ENCODE measurements around the gene LRRC27. TPM values are rescaled to one million over a fixed set of nuclear protein-coding genes. Genes with fewer than 3 reads are reported as not detected.
A peak's percentile ranks its signal among the peaks of the same experiment; 100 is the strongest.

Gene LRRC27
- total RNA-seq, 1 donor from 2014 or later, result 3.3 TPM

DNA sequence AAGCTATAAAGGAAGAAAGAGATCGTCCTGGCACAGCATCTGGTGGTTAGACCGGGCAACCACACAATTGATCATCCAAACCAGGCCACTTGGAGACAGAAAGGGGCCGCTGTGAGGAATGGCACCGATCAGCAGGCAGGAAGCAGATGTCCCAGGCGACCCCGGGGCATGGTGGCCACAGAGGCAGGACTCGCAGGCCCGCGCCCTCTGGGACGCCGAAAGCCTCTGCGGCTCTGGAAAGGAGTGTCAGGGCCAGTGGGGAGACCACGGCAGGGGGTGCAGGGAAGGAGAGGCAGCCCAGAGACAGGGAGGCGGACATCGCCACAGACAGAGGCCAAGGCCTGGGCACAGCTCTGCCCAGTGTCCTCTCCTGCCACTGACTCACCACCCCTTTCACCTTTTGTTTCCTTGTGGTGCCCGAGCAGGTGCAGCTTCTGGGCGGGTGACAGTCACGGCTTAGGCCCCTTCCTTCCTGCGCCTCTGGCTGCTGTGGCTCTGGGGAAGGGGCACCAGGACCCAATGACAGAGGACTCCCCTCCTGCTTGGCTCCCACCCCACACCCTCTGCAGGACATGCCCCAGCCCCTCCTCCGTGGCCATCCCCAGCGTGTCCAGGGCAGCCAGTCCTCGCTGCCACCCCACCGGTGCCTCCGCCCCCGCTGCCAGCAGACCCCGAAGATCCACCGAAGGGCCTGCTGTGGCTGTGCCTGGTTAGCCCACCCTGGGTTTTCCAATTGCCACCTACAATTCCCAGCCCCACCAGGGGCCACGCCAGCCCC, 35.1 kb upstream of the LRRC27 start:
- Mint-ChIP-seq H3K9me3 (no peaks in the 10 kb centered on the region), H3K27me3 (no peaks in the 10 kb centered on the region), H3K36me3 (ENCODE audit: low read depth) (no peaks in the 10 kb centered on the region), H3K27ac (no peak overlapping the region), H3K4me1 (peaks cover 5% of the 10 kb centered on the region), H3K4me3 (no peak overlapping the region)
- no peak for DNase-seq
- intact Hi-C loops (cut with micrococcal nuclease), result no loop called here

DNA sequence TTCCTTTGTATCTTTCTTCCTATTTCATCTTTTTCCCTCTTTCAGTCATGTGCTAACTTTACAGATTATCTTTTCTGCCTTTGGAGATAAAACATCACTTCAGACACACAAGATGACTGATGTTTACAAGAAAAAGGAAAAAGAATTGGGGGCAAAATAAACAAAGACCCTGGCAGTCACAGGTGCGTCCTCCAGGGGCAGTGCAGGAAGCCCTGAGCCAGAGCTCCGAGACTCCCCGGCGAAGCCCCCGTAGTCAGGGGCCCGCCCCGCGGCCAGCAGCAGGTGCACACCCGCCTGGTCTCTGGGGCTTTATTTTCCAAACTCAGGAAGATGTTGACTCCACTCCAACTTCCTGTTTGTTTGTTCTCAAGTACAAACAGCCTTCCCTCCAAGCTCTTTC, 34.5 kb upstream of the LRRC27 start:
- no peaks in the 10 kb centered on the region for H3K36me3 Mint-ChIP-seq (ENCODE audit: low read depth)
- no peaks in the 10 kb centered on the region for H3K27me3 Mint-ChIP-seq
- peaks cover 5% of the 10 kb centered on the region for H3K4me1 Mint-ChIP-seq
- intact Hi-C loops (cut with micrococcal nuclease), result no loop called here
- no peak overlapping the region for H3K4me3 Mint-ChIP-seq
- H3K27ac Mint-ChIP-seq, result no peak overlapping the region
- DNase-seq, result no peak
- H3K9me3 Mint-ChIP-seq, result no peaks in the 10 kb centered on the region

DNA sequence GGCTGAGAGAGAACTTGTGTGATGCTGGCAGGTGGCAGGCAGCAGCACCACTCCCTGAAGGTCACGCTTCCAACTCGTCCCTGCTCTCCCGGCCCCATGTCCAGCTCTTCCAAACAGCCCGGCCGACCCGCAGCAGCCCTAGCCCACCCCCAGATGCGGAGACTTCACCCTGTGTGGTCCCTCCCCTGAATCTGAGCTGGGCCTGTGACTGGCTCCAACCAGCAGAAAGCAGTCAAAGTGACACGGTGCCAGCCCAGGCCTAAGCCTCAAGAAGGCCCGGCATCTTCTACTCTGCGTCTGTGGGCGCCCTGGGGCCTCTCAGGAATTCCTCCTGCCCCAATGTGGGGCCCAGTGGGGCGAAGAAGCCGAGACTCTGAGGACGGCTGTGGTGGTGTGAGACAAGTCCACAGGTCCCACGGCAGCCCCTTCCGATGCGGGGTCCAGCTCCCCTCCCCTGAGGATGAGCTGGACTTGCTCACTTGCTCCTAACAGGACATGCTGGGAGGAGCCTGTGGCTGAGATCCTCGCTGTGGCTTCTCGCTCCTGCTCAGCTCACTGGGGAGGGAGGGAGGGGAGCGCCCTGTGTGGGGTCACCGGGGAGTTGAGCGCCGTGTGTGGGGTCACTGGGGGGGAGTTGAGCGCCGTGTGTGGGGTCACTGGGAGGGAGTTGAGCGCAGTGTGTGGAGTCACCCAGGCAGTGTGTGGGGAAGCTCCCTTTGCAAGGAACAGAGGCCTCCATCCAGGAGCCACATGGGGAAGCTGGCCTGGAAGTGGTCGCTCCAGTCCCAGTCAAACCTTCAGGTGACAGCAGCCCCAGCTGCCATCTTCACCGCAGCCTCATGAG, 33.7 kb upstream of the LRRC27 start:
- H3K27me3 Mint-ChIP-seq, result peaks cover 1% of the 10 kb centered on the region
- H3K9me3 Mint-ChIP-seq, result no peaks in the 10 kb centered on the region
- H3K36me3 Mint-ChIP-seq (ENCODE audit: low read depth), result no peaks in the 10 kb centered on the region
- H3K4me3 Mint-ChIP-seq, result no peak overlapping the region
- peaks cover 5% of the 10 kb centered on the region for H3K4me1 Mint-ChIP-seq
- DNase-seq, result no peak
- no peak overlapping the region for H3K27ac Mint-ChIP-seq
- intact Hi-C loops (cut with micrococcal nuclease), result no loop called here

DNA sequence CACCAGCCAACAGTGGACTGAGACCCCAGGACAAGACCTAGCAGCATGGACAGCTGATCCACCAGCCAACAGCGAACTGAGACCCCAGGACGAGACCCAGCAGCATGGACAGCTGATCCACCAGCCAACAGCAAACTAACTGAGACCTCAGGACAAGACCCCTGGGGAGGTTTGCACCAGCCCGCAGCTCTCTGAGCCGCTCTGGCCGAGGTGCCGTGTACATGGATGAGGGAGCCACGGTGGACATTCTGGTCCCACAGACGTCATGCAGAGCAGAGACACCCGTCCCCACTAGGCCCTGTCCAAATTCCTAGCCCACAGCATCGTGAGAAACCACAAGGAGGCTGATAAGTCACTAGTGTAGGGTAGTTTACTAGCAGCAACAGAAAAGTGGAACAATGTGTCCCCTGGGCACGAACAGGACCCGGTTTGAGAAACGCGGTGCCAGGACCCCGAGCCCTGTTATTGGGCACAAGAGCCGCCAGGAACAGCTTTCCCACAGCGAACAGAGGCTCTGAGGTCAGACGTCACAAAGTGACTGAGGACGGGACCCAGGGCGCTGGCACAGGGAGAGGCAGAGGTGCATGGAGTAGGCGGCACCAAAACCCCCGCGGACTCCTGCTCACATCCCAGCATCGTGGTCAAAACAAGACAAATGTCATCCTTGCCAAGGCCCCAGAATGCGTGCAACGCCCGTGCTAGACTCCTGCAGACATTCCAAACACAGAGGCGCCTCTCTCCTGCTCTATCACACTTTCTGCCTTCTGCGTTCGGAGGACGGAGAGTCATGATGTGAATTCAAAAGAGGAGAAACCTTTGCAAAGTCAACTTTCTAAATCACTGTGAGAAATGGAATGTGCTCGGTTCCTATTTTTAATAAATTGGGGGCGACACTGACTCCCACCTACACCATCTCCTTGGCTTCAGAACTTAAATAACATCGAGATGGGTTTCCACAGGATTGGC, 32.3 kb upstream of the LRRC27 start:
- Mint-ChIP-seq H3K27me3 (peaks cover 6% of the 10 kb centered on the region), H3K27ac (no peak overlapping the region), H3K36me3 (ENCODE audit: low read depth) (no peaks in the 10 kb centered on the region), H3K4me3 (no peak overlapping the region), H3K4me1 (peaks cover 5% of the 10 kb centered on the region), H3K9me3 (no peaks in the 10 kb centered on the region)
- DNase-seq, result no peak
- intact Hi-C loops (cut with micrococcal nuclease), result no loop called here

DNA sequence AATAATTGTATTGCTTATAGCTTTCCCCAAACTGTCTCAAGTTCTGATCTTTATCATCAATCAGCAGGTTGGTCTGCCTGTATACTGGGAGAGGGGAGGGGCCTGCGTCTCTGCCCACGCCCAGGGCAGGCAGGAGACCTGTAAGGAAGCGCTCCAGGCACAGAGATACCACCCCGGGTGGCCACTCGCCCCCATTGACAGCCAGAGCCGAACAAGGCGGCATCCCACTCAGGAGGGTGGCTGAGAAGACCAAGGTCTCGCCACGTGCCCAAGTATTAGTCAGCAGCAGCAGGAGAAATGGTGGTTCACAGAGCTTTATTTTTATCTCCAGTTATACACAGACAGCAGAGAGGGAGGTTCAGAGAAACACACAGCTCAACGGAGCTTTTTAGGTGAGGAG, 31.4 kb upstream of the LRRC27 start:
- Mint-ChIP-seq H3K4me1 (peaks cover 5% of the 10 kb centered on the region), H3K9me3 (no peaks in the 10 kb centered on the region), H3K36me3 (ENCODE audit: low read depth) (no peaks in the 10 kb centered on the region), H3K27me3 (peaks cover 12% of the 10 kb centered on the region), H3K27ac (no peak overlapping the region), H3K4me3 (no peak overlapping the region)
- DNase-seq, result no peak
- intact Hi-C loops (cut with micrococcal nuclease), result no loop called here

DNA sequence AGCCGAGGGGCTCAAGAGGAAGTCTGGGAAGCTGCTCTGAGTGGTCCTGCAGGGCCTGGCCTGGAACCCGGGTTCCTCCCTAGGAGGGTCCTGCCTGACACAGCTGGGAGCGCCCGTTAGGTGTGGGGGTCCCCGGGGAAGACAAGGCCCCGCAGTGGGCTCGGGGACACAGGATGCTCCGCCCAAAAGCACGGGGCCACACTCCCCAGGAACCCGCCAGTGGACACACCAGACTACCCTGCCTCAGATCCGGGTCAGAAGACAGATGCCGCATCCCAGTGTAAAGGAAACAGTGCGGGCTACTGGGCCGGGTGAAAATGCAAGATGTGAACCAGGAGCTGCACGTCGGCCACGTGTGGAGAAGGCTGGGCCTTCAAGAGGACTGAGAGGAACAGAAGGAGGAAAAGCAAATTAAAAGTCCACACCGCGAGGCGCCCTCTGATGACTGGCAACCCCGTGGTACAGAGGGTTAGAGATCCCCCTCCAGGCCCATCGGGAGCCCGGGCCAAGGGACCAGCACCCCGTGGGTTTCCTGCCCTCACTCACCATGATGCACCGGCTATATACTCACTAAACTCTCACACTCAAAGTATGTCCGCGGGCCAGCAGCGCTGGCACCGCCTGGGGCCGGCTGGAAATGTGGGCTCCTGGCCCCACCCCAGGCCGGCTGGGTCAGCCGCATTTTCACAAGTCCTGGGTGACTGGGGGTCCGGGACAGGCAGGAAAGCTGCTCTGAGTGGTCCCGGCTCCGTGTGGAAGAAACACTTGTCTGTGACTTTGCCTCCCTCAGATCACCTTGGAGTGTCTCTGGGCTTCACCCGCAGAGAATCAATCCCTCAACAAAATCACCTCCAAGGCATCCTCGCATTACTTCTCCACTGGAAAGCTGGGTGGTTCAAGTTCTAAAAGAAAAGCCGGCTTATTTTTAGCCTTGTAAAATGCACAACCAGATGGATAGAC, 30.3 kb upstream of the LRRC27 start:
- H3K4me1 Mint-ChIP-seq, result peaks cover 7% of the 10 kb centered on the region
- H3K27ac Mint-ChIP-seq, result no peak overlapping the region
- peaks cover 22% of the 10 kb centered on the region for H3K27me3 Mint-ChIP-seq
- no peak for DNase-seq
- no peaks in the 10 kb centered on the region for H3K9me3 Mint-ChIP-seq
- H3K4me3 Mint-ChIP-seq, result no peak overlapping the region
- H3K36me3 Mint-ChIP-seq (ENCODE audit: low read depth), result no peaks in the 10 kb centered on the region
- intact Hi-C loops (cut with micrococcal nuclease), result no loop called here

DNA sequence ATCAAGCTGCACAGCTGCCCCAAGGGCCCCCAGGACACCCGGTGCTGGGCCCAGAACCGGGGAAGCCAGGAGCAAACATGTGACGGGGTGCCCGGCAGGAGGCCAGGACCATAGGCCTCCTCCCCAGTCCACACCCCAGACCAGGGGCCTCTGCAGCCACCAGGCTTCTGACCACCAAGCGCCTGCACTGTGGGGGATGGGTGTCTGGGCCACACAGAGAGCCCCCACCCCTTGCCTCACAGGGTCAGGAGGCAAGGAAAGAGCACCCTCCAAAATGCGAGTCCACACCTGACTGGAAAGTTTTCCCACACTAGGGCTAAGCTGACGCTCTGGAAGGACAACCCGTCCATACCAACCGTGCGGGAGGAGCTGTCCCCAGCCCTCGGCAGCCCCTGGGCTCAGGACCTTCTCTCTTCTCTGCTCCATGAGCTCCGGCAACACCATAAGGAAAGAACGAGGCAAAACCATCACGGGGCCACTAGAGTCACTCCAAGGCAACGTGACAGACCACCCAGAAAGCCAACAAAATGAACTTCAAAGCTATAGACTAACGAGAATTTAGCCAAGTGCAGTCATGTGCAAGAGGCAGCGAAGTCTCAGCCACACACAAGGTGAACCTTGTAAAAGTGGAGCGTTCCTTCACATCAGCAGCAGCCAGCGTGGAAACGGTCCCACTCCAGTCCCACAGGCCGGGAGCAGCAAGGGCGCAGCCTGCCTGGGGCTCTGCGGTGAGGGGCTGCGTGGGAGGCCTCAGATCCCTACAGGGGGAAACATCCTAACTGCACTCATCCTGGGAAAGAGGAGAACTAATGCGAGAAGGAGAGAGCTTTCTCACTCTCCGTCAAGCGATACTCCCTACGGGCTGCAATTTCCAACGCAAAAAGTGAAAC, 29.3 kb upstream of the LRRC27 start:
- peaks cover 26% of the 10 kb centered on the region for H3K27me3 Mint-ChIP-seq
- peaks cover 10% of the 10 kb centered on the region for H3K4me1 Mint-ChIP-seq
- no peak overlapping the region for H3K27ac Mint-ChIP-seq
- H3K9me3 Mint-ChIP-seq, result no peaks in the 10 kb centered on the region
- H3K4me3 Mint-ChIP-seq, result no peak overlapping the region
- no peaks in the 10 kb centered on the region for H3K36me3 Mint-ChIP-seq (ENCODE audit: low read depth)
- DNase-seq, result no peak
- intact Hi-C loops (cut with micrococcal nuclease), result no loop called here

DNA sequence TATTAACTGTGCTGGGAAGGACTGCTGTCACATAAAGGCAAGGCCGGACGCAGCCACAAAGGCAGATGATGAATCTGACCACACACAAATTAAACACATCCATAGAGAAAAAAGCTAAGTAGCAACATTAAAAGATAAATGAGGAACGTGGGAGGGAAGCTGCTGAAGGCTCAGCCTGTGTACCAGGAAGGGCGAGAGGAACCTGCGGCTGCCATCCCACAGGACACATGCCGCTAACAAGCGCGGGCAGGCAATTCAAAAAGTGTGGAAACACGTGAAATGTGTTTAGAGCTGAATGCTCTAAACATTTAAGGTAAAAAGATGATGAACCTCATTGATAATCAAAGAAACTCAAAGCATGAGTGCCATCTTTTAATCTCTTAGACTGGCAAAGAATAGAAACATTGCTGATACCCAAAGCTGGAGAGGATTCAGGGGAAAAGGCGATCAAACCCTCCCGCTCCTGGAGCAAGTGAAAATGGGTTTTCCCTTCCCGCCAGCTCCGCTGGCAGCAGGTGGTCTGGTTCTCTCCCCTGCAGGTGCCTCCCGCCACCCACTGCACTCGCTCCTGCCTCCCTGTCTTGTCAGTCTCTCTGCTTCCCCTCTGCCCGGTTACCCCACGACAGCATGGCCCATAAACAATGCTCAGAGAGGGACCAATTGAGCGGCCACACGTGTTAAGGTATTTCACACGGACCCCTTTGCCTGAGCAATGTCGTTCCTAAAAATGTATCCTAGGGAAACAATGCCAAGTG, 28.5 kb upstream of the LRRC27 start:
- intact Hi-C loops (cut with micrococcal nuclease), result no loop called here
- DNase-seq, result no peak
- Mint-ChIP-seq H3K9me3 (no peaks in the 10 kb centered on the region), H3K36me3 (ENCODE audit: low read depth) (no peaks in the 10 kb centered on the region), H3K27me3 (peaks cover 26% of the 10 kb centered on the region), H3K4me3 (no peak overlapping the region), H3K27ac (no peak overlapping the region), H3K4me1 (peaks cover 8% of the 10 kb centered on the region)

DNA sequence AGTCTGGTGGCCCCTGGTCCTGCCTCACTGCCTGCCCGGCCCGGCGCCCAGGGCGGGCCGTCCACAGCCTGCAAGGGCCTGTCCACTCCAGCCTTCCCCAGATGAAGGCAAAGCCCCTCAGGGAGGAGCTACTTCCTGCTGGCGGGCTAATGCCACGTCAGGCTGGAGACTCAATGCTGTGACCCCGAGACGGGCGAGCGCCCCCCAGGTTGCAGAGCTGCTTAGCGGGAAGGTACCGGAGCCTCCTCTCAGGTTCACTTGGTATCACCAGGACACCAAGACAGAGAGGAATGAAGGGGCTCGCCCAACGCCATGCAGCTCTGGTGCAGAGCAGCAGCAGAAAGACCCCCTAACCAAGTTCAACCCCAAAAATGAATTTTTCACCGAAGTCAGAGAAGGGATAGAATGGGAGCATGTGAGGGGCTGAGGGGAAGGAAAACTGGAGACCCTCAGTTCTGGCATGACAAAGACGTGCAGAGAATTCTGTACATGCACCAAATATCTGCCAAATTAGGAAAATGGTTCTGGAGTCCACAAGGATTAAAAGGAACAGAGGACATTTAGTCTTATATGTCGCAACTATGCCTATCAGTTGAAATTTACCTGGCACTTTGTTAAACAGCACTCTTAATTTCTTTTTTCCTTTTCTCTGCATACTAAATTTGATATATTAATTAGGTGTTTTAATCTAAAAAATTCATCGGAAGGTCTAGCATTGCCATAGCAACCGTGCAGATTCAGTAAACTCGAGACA, 27.1 kb upstream of the LRRC27 start:
- Mint-ChIP-seq H3K27me3 (peaks cover 36% of the 10 kb centered on the region), H3K4me1 (peaks cover 8% of the 10 kb centered on the region), H3K36me3 (ENCODE audit: low read depth) (no peaks in the 10 kb centered on the region), H3K27ac (no peak overlapping the region), H3K9me3 (no peaks in the 10 kb centered on the region), H3K4me3 (no peak overlapping the region)
- no peak for DNase-seq
- intact Hi-C loops (cut with micrococcal nuclease), result loop anchor here (5.0 kb wide), 3 partner anchors 47 to 142 kb away; no protein-coding TSS in a partner anchor

DNA sequence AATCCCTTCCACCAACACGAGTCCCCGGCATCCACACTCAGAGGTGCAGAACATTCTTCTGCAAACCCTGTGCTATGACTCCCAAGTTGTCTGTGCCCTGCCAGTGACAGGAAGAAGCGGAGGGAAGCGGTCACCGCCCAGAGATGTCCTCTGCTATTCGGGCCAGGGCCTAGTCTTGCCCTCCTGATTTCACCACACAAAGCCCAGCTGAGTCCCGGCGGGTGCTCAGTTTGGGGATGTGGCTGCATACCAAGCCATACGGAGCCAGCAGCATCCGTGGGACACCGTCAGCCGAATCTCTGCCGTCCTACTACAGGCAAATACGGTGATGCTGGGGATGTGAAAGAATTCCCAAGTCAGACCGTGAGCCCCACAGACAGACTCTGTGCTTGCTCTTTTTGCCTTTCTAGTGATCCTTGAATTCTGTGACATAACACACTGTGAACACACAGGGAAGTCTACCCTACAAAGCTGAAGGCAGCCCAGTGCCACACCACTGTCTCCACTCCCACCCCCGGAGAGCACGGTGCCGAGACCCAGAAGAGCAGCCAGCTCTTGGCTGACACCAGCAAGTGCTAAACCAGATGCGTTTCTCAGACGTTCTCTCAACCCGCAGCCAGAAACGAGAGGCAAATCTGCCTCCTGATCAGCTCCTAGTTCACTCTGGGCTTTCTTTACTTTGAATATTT, 26.2 kb upstream of the LRRC27 start:
- Mint-ChIP-seq H3K36me3 (ENCODE audit: low read depth) (no peaks in the 10 kb centered on the region), H3K27me3 (peaks cover 41% of the 10 kb centered on the region), H3K4me1 (peaks cover 5% of the 10 kb centered on the region), H3K4me3 (peak overlapping the region; percentile 91), H3K9me3 (no peaks in the 10 kb centered on the region), H3K27ac (no peak overlapping the region)
- no peak for DNase-seq
- intact Hi-C loops (cut with micrococcal nuclease), result loop anchor here (5.0 kb wide), 3 partner anchors 47 to 142 kb away; no protein-coding TSS in a partner anchor

DNA sequence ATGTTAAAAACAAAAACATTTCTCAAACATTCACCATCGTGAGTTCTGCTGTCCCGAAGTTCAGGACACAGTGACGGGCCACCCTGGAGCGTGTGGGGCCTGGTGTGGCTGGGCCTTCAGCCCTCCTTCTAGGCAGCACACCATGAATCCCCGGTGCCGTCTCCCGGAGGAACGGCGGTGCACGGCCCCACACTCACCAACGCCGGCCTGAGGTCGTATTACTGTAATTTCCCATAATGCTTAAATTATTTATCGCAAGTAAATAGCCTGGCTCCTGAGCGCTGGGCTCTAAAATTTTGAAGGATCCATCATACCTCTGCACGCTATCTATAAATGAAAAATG, 25.7 kb upstream of the LRRC27 start:
- Mint-ChIP-seq H3K36me3 (ENCODE audit: low read depth) (no peaks in the 10 kb centered on the region), H3K9me3 (no peaks in the 10 kb centered on the region), H3K27ac (no peak overlapping the region), H3K27me3 (peaks cover 44% of the 10 kb centered on the region), H3K4me3 (peak overlapping the region; percentile 91), H3K4me1 (peaks cover 5% of the 10 kb centered on the region)
- intact Hi-C loops (cut with micrococcal nuclease), result loop anchor here (5.0 kb wide), 3 partner anchors 46 to 141 kb away; no protein-coding TSS in a partner anchor
- no peak for DNase-seq
